GM18867 (cell line): Measurements from ENCODE around the gene RCN1.
"Not testable (repeated sequence)": the region's sequence is repeated elsewhere in the genome, so short reads cannot be mapped to it uniquely, and the experiment has no call there.

Source experiments
- ATAC-seq: cut with Tn5 transposase; IDR thresholded peaks from one replicate; pipeline ENCODE4 v1.9.1; 2021; ENCODE audit warnings: mild to moderate bottlenecking, moderate library complexity; ENCODE audit not compliant: unreplicated experiment

The RCN1 gene

GRCh38 chr11:32109592-32109991 lies 18.7 kb downstream of the RCN1 start:
- no peak for ATAC-seq

- no peak for ATAC-seq
Measured at GRCh38 chr11:32110795-32111194, 19.9 kb downstream of the RCN1 start.

GRCh38 chr11:32113200-32113919 lies 22.5 kb downstream of the RCN1 start:
- ATAC-seq = no peak

- no peak for ATAC-seq
Measured at GRCh38 chr11:32113920-32114203, 23.0 kb downstream of the RCN1 start.

- no peak for ATAC-seq
Measured at GRCh38 chr11:32115446-32115845, 24.6 kb downstream of the RCN1 start.

GRCh38 chr11:32116668-32117067 lies 25.8 kb downstream of the RCN1 start:
- ATAC-seq = no peak

- no peak for ATAC-seq
Measured at GRCh38 chr11:32118025-32118974, 27.4 kb downstream of the RCN1 start.

- ATAC-seq = not testable (repeated sequence)
Measured at GRCh38 chr11:32119139-32119538, 28.3 kb downstream of the RCN1 start.

GRCh38 chr11:32121012-32121411 lies 30.1 kb downstream of the RCN1 start:
- no peak for ATAC-seq

GRCh38 chr11:32122200-32122599 lies 31.3 kb downstream of the RCN1 start:
- no peak for ATAC-seq

GRCh38 chr11:32131321-32131720 lies 40.4 kb downstream of the RCN1 start:
- no peak for ATAC-seq

- ATAC-seq = no peak
Measured at GRCh38 chr11:32136657-32137056, 45.8 kb downstream of the RCN1 start.

GRCh38 chr11:32137263-32137662 lies 46.4 kb downstream of the RCN1 start:
- ATAC-seq = no peak

- no peak for ATAC-seq
Measured at GRCh38 chr11:32137869-32138268, 47.0 kb downstream of the RCN1 start.

GRCh38 chr11:32138902-32139301 lies 48.0 kb downstream of the RCN1 start:
- ATAC-seq = no peak

GRCh38 chr11:32139896-32140520 lies 49.1 kb downstream of the RCN1 start:
- ATAC-seq = no peak

- ATAC-seq = no peak
Measured at GRCh38 chr11:32141745-32142546, 51.1 kb downstream of the RCN1 start.

- ATAC-seq = no peak
Measured at GRCh38 chr11:32143378-32143777, 52.5 kb downstream of the RCN1 start.

- no peak for ATAC-seq
Measured at GRCh38 chr11:32145282-32145681, 54.4 kb downstream of the RCN1 start.

GRCh38 chr11:32148895-32149294 lies 58.0 kb downstream of the RCN1 start:
- ATAC-seq = no peak

- ATAC-seq = no peak
Measured at GRCh38 chr11:32149748-32150147, 58.9 kb downstream of the RCN1 start.
